Activated naive CD4-positive, alpha-beta T cell treated with anti-CD3 and anti-CD28 coated beads, Interleukin-2, amount 10 ng/mL, durations not matched to agents 7 days and 5 days (primary cell): ENCODE measurements around the gene KCNQ2.

Experiments used
- CTCF ChIA-PET: fragments of 350-600 bp; sonication (Branson Sonifier 250); formaldehyde crosslinking; loops from one replicate; lab custom pipeline; 2021; ENCODE audit warnings: antibody characterized with exemption; lab: Charles Lee
- DNase-seq: peaks from one replicate; pipeline ENCODE4 v3.0.0-alpha.2; 2020
- H3K27ac Mint-ChIP-seq: one replicate; pipeline ENCODE4 v1.8.0; 2021; ENCODE audit warnings: mild to moderate bottlenecking, moderate library complexity, mixed read lengths
- H3K27me3 Mint-ChIP-seq: one replicate; pipeline ENCODE4 v1.8.0; 2021; ENCODE audit warnings: mild to moderate bottlenecking, mixed read lengths
- H3K36me3 Mint-ChIP-seq: one replicate; pipeline ENCODE4 v1.8.0; 2021; ENCODE audit warnings: mixed read lengths
- H3K4me1 Mint-ChIP-seq: one replicate; pipeline ENCODE4 v1.8.0; 2021; ENCODE audit warnings: mixed read lengths
- H3K4me3 Mint-ChIP-seq: one replicate; pipeline ENCODE4 v1.8.0; 2021; ENCODE audit warnings: mild to moderate bottlenecking, moderate library complexity, mixed read lengths
- H3K9me3 Mint-ChIP-seq: one replicate; pipeline ENCODE4 v1.8.0; 2021; ENCODE audit warnings: mixed read lengths

Gene KCNQ2

DNA sequence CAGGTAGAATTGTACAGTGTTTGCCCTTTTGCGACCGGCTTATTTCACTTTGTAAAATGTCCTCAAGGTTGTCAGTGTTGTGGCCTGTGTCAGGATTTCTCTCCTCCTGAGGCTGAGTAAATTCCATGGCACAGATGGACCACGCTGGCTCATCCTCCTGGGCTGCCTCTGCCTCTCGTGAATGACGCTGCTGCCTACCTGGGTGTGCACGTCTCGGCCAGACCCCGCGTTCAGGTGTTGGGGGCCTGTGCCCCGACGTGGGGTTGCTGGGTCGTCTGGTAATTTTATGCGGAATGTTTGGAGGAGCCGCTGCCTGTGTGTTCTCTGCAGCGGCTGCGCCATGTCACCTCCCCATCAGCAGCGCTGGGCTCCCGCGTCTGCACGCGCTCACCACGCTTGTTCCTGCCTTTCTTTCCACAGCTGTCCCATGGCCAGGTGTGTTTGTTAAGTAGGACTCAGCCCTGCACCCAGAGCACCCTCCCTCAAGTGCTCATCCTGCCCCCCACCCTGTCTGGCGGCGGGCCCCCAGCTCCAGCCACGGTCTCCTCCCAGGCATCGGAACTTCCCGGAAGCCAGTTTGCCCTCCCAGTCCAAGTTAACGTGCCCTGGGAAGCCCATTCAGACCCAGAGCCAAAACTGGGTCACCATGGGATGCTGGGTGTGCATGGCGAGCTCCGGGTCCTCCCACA is 75.2 kb downstream of the KCNQ2 start:
- Mint-ChIP-seq H3K27ac (no peak overlapping the region), H3K4me3 (no peak overlapping the region), H3K27me3 (peaks cover 27% of the 10 kb centered on the region), H3K4me1 (no peaks in the 10 kb centered on the region), H3K36me3 (no peaks in the 10 kb centered on the region), H3K9me3 (no peaks in the 10 kb centered on the region)
- CTCF ChIA-PET, result no interaction called here
- DNase-seq, result no peak

- no peak for DNase-seq
- Mint-ChIP-seq H3K36me3 (no peaks in the 10 kb centered on the region), H3K4me3 (no peak overlapping the region), H3K4me1 (no peaks in the 10 kb centered on the region), H3K27ac (no peak overlapping the region), H3K9me3 (no peaks in the 10 kb centered on the region), H3K27me3 (peaks cover 20% of the 10 kb centered on the region)
- CTCF ChIA-PET, result no interaction called here
Measured at GRCh38 chr20:63396300-63396699, 76.2 kb downstream of the KCNQ2 start.

DNA sequence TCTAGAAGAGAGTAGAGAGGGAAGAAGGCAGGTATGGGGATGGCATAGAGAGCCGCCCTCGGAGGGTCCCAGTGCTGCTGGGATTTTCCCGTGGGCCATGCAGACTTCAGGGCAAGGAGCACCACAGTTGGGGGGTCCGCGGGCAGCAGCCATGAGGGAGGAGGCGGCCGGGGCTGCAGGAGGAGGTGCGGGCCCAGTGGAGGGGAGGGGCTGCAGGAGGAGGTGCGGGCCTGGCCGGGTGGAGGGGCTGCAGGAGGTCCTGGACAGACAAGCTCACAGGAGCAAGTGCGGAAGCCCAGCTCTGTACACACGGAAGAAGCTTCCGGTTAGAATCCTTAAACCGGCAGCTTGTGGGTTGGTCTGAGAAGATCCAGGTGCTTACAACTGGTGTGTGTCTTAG is 76.7 kb downstream of the KCNQ2 start:
- DNase-seq, result no peak
- no peak overlapping the region for H3K27ac Mint-ChIP-seq
- H3K27me3 Mint-ChIP-seq, result peaks cover 20% of the 10 kb centered on the region
- no peak overlapping the region for H3K4me3 Mint-ChIP-seq
- CTCF ChIA-PET, result no interaction called here
- H3K36me3 Mint-ChIP-seq, result no peaks in the 10 kb centered on the region
- H3K4me1 Mint-ChIP-seq, result no peaks in the 10 kb centered on the region
- H3K9me3 Mint-ChIP-seq, result no peaks in the 10 kb centered on the region

GRCh38 chr20:63394920-63395455 is 77.5 kb downstream of the KCNQ2 start:
- no peak for DNase-seq
- CTCF ChIA-PET, result no interaction called here
- Mint-ChIP-seq H3K9me3 (no peaks in the 10 kb centered on the region), H3K27ac (no peak overlapping the region), H3K36me3 (no peaks in the 10 kb centered on the region), H3K4me3 (no peak overlapping the region), H3K27me3 (peaks cover 20% of the 10 kb centered on the region), H3K4me1 (no peaks in the 10 kb centered on the region)

DNA sequence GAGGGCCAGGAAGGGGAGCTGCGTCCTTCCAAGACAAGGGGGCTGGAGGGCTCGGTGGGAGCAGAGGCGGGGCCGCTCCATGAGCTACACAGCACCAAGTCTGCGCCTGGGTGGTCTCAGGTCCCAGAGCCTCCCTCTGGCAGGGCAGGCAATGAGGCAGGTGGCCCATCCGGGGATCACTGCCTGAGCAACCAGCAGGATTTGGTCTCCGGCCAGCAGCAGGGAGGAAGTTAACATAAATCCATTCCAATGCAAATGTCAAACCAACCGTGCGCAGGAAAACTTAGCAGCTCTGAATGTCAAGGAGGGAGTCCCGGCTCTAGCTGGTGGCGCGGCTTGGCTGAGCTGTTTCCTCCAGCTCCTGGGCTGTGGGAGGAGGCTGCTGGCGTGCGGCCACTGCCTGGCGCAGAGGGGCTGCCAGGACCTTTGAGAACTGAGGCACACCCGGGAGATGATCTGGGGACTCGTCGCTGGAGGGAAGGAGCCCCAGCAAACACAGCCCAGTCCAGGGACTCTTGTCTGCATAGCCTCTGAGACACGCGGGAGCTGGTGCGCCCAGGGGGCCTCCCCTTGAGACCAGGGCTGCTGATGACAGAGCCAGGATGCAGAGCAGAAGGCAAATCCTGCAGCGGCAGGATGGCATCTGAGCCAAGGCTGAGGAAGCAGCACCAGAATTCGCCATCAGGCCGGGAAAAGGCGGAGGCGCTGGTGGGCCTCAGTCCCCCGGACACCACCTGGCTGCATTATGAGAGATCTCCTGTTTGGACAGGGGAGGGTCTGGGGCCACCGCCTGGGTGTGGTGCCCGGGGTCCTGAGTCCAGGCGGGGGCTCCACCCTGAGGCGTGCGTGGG is 78.2 kb downstream of the KCNQ2 start:
- no peak overlapping the region for H3K4me3 Mint-ChIP-seq
- no peak for DNase-seq
- no peaks in the 10 kb centered on the region for H3K9me3 Mint-ChIP-seq
- CTCF ChIA-PET, result interaction anchor here (1.4 kb wide), 1 partner anchor 12 kb away, joined by 3 read pairs; no protein-coding TSS in a partner anchor
- no peaks in the 10 kb centered on the region for H3K4me1 Mint-ChIP-seq
- H3K27ac Mint-ChIP-seq, result no peak overlapping the region
- H3K27me3 Mint-ChIP-seq, result peaks cover 20% of the 10 kb centered on the region
- H3K36me3 Mint-ChIP-seq, result no peaks in the 10 kb centered on the region

GRCh38 chr20:63393566-63393965 is 78.9 kb downstream of the KCNQ2 start:
- Mint-ChIP-seq H3K9me3 (no peaks in the 10 kb centered on the region), H3K4me1 (no peaks in the 10 kb centered on the region), H3K27me3 (peaks cover 20% of the 10 kb centered on the region), H3K36me3 (no peaks in the 10 kb centered on the region), H3K4me3 (no peak overlapping the region), H3K27ac (no peak overlapping the region)
- CTCF ChIA-PET, result interaction anchor here (1.4 kb wide), 1 partner anchor 11 kb away, joined by 3 read pairs; no protein-coding TSS in a partner anchor
- DNase-seq, result no peak

GRCh38 chr20:63392465-63393365 is 79.7 kb downstream of the KCNQ2 start:
- Mint-ChIP-seq H3K27me3 (peaks cover 20% of the 10 kb centered on the region), H3K36me3 (no peaks in the 10 kb centered on the region), H3K27ac (no peak overlapping the region), H3K4me3 (no peak overlapping the region), H3K9me3 (peaks cover 5% of the 10 kb centered on the region), H3K4me1 (no peaks in the 10 kb centered on the region)
- CTCF ChIA-PET, result no interaction called here
- no peak for DNase-seq

DNA sequence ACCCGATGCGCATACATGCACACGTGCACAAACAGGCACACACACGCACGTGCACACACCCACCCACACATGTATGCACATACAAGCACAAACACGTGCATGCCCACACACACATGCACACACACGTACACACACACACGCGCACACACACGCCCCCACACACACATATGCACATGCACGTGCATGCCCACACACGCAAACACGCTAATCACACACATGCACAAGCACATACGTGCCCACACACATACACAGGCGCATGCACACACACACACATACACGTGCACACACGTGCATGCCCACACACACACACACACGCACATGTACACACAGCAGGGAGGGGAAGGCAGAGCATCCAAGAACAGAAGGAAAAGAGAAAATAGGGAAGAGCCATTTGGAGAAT is 84.5 kb downstream of the KCNQ2 start:
- H3K4me3 Mint-ChIP-seq, result no peak overlapping the region
- no peak for DNase-seq
- H3K36me3 Mint-ChIP-seq, result peaks cover 3% of the 10 kb centered on the region
- H3K27me3 Mint-ChIP-seq, result no peaks in the 10 kb centered on the region
- H3K9me3 Mint-ChIP-seq, result peaks cover 33% of the 10 kb centered on the region
- CTCF ChIA-PET, result no interaction called here
- H3K27ac Mint-ChIP-seq, result no peak overlapping the region
- no peaks in the 10 kb centered on the region for H3K4me1 Mint-ChIP-seq

DNA sequence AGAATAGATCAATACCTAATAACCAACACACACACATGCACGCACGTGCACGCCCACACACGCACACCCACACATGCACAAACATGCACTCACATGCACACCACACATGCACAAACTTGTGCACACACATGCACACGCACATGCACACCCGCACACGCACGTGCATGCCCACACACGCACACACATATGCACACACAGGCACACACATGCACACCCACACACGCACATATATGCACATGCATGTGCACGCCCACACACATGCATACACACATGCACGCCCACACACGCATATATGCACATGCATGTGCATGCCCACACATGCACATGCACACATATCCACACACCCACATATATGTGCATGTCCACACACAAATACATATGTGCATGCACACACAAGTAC is 85.1 kb downstream of the KCNQ2 start:
- Mint-ChIP-seq H3K9me3 (peaks cover 33% of the 10 kb centered on the region), H3K27ac (no peak overlapping the region)

DNA sequence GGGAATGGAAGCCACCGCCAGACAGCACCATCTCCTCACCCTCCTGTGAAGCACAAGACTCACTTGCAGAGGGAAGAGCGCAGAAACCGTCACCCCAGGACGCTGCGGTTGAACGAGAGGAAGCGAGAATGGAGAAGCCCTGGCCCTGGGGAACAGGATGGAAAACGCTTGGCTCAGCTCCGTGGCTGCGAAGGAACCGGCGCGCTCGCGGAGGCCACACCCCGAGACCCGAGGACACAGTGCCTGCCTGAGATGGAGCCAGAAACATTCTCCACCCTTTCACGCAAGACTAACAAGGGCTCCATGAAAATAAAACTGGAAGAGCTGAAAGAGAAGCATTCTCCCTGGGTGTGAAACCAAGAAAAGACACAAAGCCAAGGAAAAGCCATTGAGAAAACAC is 86.0 kb downstream of the KCNQ2 start:
- Mint-ChIP-seq H3K27ac (no peak overlapping the region), H3K4me1 (no peaks in the 10 kb centered on the region), H3K27me3 (no peaks in the 10 kb centered on the region), H3K36me3 (peaks cover 3% of the 10 kb centered on the region), H3K4me3 (no peak overlapping the region), H3K9me3 (peaks cover 33% of the 10 kb centered on the region)
- no peak for DNase-seq
- CTCF ChIA-PET, result no interaction called here

More for the DNA sequence above, 85.1 kb downstream of the KCNQ2 start:
- CTCF ChIA-PET, result no interaction called here
- peaks cover 3% of the 10 kb centered on the region for H3K36me3 Mint-ChIP-seq
- no peaks in the 10 kb centered on the region for H3K4me1 Mint-ChIP-seq
- H3K27me3 Mint-ChIP-seq, result no peaks in the 10 kb centered on the region
- no peak for DNase-seq
- no peak overlapping the region for H3K4me3 Mint-ChIP-seq

- Mint-ChIP-seq H3K27ac (no peak overlapping the region), H3K36me3 (peaks cover 3% of the 10 kb centered on the region), H3K4me3 (no peak overlapping the region), H3K4me1 (no peaks in the 10 kb centered on the region), H3K9me3 (peaks cover 33% of the 10 kb centered on the region), H3K27me3 (peaks cover 4% of the 10 kb centered on the region)
- DNase-seq, result no peak
- CTCF ChIA-PET, result no interaction called here
Measured at GRCh38 chr20:63385819-63386218, 86.6 kb downstream of the KCNQ2 start.

- CTCF ChIA-PET, result interaction anchor here (1.0 to 4.6 kb wide), 2 partner anchors 75 to 161 kb away, joined by 3 to 34 read pairs; no protein-coding TSS in a partner anchor
- Mint-ChIP-seq H3K36me3 (peaks cover 3% of the 10 kb centered on the region), H3K27ac (no peak overlapping the region), H3K27me3 (peaks cover 6% of the 10 kb centered on the region), H3K9me3 (peaks cover 33% of the 10 kb centered on the region), H3K4me1 (no peaks in the 10 kb centered on the region), H3K4me3 (no peak overlapping the region)
- DNase-seq, result no peak
Measured at GRCh38 chr20:63384336-63384735, 88.1 kb downstream of the KCNQ2 start.

DNA sequence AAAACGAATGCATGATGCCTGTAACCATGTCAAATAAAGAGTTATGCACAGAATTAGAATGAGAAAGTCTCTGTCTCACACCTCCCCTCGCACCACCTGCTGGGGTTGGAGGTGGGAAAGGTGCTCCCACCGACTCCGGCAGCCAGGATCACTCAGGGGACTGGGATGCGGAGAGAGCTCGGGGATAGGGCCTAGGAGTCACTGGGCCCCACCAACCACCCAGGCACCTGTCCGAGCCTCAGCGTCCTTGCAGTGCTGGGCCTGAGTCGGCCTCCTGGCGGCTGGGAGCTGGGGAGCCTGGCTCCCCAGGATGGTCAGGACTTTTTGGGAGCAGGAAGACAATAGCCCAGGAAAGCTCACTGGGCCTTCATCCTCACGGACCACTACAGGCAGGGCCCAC is 88.9 kb downstream of the KCNQ2 start:
- CTCF ChIA-PET, result interaction anchor here (4.6 kb wide), 1 partner anchor 74 kb away, joined by 34 read pairs; no protein-coding TSS in a partner anchor
- Mint-ChIP-seq H3K27me3 (peaks cover 14% of the 10 kb centered on the region), H3K36me3 (peaks cover 3% of the 10 kb centered on the region), H3K4me3 (no peak overlapping the region), H3K4me1 (no peaks in the 10 kb centered on the region), H3K9me3 (peaks cover 33% of the 10 kb centered on the region), H3K27ac (peak overlapping the region; percentile 62)
- no peak for DNase-seq
